Naive B cell (primary cell): ENCODE data around the gene LETM1. TPM values are rescaled to one million over a fixed set of nuclear protein-coding genes. Genes with fewer than 3 reads are reported as not detected.

Experiments used
- ATAC-seq, 2 donors: fragments of 150-1000 bp; cut with Tn5 transposase; 2 replicates each; pipeline ENCODE4 v1.10.0; 2021; ENCODE audit warnings: low read depth in 2 of 2, mild to moderate bottlenecking in 2 of 2, moderate library complexity in 2 of 2
- DNase-seq: peaks from one replicate; pipeline ENCODE4 v3.0.0; 2022
- H3K27ac Mint-ChIP-seq, 6 donors: one replicate each; pipeline ENCODE4 v1.8.0; 2020 to 2022; ENCODE audit warnings: mild to moderate bottlenecking in 6 of 6, mixed read lengths in 6 of 6, moderate library complexity in 5 of 6, inconsistent platforms in 2 of 6
- H3K27me3 Mint-ChIP-seq, 3 donors: one replicate each; pipeline ENCODE4 v1.8.0; 2021 to 2022; ENCODE audit warnings: mixed read lengths in 3 of 3, mild to moderate bottlenecking in 1 of 3
- H3K36me3 Mint-ChIP-seq, 2 donors: one replicate each; pipeline ENCODE4 v1.8.0; 2020 to 2022; ENCODE audit warnings: mixed read lengths in 2 of 2, inconsistent platforms in 1 of 2, mild to moderate bottlenecking in 1 of 2
- H3K4me1 Mint-ChIP-seq, 3 donors: one replicate each; pipeline ENCODE4 v1.8.0; 2020 to 2022; ENCODE audit warnings: mixed read lengths in 3 of 3, inconsistent platforms in 1 of 3, mild to moderate bottlenecking in 1 of 3, moderate library complexity in 1 of 3
- H3K4me3 Mint-ChIP-seq, 8 donors: one replicate each; pipeline ENCODE4 v1.8.0; 2020 to 2022; ENCODE audit warnings: mild to moderate bottlenecking in 8 of 8, mixed read lengths in 8 of 8, moderate library complexity in 8 of 8, inconsistent platforms in 2 of 8
- H3K9me3 Mint-ChIP-seq, 7 donors: one replicate each; pipeline ENCODE4 v1.8.0; 2020 to 2022; ENCODE audit warnings: mixed read lengths in 7 of 7, mild to moderate bottlenecking in 5 of 7, inconsistent platforms in 2 of 7, moderate library complexity in 1 of 7
- polyA plus RNA-seq, 6 donors: library from polyadenylated mRNA; unstranded; fragments of 300-500 nt; fragmentation: Illumina TruSeq; gene quantifications; one replicate each; pipeline ENCODE4 v1.2.3, GENCODE V29; 2021; ENCODE audit warnings: low read depth in 6 of 6

The LETM1 gene
- polyA plus RNA-seq, result 10 to 100 TPM in 4 of 6 donors, 1 to 10 TPM in 2; 2.9 to 15.1 (median 10.8) TPM

GRCh38 chr4:1856071-1856942, at the start of gene LETM1:
LETM1 (minus strand) TSS chr4:1856156; CDS start chr4:1855950, 206 bp downstream.
- ATAC-seq, result peak; percentile 97 to 98
- DNase-seq, result peak; percentile 92
- H3K27ac Mint-ChIP-seq, result peak within 1 kb of the TSS in 4 of 6 donors; percentile 41 to 89 (median 80)
- H3K4me3 Mint-ChIP-seq, result peak within 1 kb of the TSS; percentile 75 to 93 (median 86)
- H3K27me3 Mint-ChIP-seq, result no peaks in the 10 kb centered on the region
- H3K4me1 Mint-ChIP-seq, result peaks cover 30 to 46% (median 40%) of the 10 kb centered on the region in 3 donors
- H3K9me3 Mint-ChIP-seq, result no peaks in the 10 kb centered on the region
- no peaks in the 10 kb centered on the region for H3K36me3 Mint-ChIP-seq

DNA sequence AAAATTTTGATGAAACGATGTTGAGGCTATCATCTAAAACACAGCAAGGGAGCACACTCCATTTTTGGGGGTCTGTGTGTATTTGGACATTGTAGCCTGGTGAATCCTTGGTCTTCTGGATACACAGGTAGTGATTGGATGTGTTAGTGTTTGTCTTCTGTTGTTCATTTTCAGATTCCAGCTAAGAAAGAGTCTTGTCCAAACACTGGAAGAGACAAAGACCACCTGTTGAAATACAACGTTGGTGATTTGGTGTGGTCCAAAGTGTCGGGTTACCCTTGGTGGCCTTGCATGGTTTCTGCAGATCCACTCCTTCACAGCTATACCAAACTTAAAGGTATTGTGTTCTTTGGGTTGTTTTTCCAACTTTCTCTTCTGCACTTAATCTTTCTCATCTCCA, 48.1 kb upstream of the LETM1 start:
- Mint-ChIP-seq H3K36me3 (peaks cover 0 to 11% of the 10 kb centered on the region in 2 donors), H3K27ac (no peak overlapping the region), H3K4me3 (no peak overlapping the region), H3K9me3 (no peaks in the 10 kb centered on the region), H3K27me3 (no peaks in the 10 kb centered on the region), H3K4me1 (peaks cover 4 to 16% (median 4%) of the 10 kb centered on the region in 3 donors)
- ATAC-seq (no peak), DNase-seq (no peak)

- H3K27ac Mint-ChIP-seq, result no peak overlapping the region
- H3K36me3 Mint-ChIP-seq, result peaks cover 0 to 11% of the 10 kb centered on the region in 2 donors
- no peaks in the 10 kb centered on the region for H3K27me3 Mint-ChIP-seq
- peaks cover 5 to 14% (median 8%) of the 10 kb centered on the region in 3 donors for H3K4me1 Mint-ChIP-seq
- no peaks in the 10 kb centered on the region for H3K9me3 Mint-ChIP-seq
- peak overlapping the region in 1 of 8 donors; percentile 32 for H3K4me3 Mint-ChIP-seq
- DNase-seq (no peak), ATAC-seq (no peak)
Observed at GRCh38 chr4:1903035-1903434, 47.1 kb upstream of the LETM1 start.

GRCh38 chr4:1902243-1902642, 46.3 kb upstream of the LETM1 start:
- Mint-ChIP-seq H3K36me3 (peaks cover 0 to 11% of the 10 kb centered on the region in 2 donors), H3K27me3 (no peaks in the 10 kb centered on the region), H3K9me3 (no peaks in the 10 kb centered on the region), H3K4me1 (peaks cover 5 to 13% (median 8%) of the 10 kb centered on the region in 3 donors), H3K4me3 (no peak overlapping the region), H3K27ac (peak overlapping the region in 1 of 6 donors; percentile 18)
- ATAC-seq, result no peak
- no peak for DNase-seq

DNA sequence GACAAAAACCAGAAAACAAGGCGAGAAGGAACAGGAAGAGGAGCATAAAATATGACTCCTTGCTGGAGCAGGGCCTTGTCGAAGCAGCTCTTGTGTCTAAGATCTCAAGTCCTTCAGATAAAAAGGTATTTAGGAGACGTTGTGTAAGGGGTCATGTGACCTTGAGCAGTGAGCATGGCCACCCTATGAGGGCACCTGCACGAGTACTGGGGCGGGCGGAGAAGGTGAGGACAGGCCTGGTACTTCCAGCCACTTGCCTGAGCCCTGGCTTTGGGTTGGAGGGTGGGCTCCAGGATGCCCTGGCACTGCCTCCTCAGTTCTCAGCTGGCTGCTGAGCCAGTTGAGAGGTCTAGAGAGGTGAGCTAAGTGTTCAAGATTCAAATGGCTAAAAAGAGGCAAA, 45.2 kb upstream of the LETM1 start:
- ATAC-seq, result no peak
- Mint-ChIP-seq H3K4me1 (peaks cover 5 to 8% (median 8%) of the 10 kb centered on the region in 3 donors), H3K36me3 (peaks cover 0 to 11% of the 10 kb centered on the region in 2 donors), H3K27me3 (no peaks in the 10 kb centered on the region), H3K27ac (no peak overlapping the region), H3K9me3 (no peaks in the 10 kb centered on the region), H3K4me3 (no peak overlapping the region)
- no peak for DNase-seq

DNA sequence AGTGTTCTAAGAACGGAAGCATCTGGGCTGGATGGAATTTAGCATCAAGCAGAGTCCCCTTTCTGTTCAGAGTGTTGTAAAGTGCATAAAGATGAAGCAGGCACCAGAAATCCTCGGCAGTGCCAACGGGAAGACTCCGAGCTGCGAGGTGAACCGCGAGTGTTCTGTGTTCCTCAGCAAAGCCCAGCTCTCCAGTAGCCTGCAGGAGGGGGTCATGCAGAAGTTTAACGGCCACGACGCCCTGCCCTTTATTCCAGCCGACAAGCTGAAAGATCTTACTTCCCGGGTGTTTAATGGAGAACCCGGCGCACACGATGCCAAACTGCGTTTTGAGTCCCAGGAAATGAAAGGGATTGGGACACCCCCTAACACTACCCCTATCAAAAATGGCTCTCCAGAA, 44.7 kb upstream of the LETM1 start:
- H3K36me3 Mint-ChIP-seq, result peaks cover 0 to 11% of the 10 kb centered on the region in 2 donors
- H3K27ac Mint-ChIP-seq, result no peak overlapping the region
- H3K4me1 Mint-ChIP-seq, result peaks cover 5 to 8% (median 8%) of the 10 kb centered on the region in 3 donors
- no peak for DNase-seq
- H3K4me3 Mint-ChIP-seq, result no peak overlapping the region
- no peaks in the 10 kb centered on the region for H3K27me3 Mint-ChIP-seq
- no peak for ATAC-seq
- no peaks in the 10 kb centered on the region for H3K9me3 Mint-ChIP-seq

DNA sequence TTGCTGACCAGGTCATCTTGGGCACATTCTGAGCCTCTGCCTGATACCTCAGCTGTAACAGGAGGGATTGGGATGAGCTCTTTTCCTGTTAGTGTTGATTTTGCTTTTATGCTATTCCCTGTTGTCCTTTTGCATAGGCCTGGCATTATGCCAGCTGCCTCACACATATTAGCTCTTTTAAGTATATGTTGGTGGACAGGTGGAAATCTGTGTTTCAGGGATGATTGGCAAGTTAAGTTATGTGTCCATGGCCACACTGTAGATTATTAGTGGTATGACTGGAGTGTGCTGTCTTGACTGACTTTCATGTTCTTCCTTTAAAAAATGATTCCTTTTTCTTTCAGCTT, 44.1 kb upstream of the LETM1 start:
- H3K9me3 Mint-ChIP-seq, result no peaks in the 10 kb centered on the region
- no peak for ATAC-seq
- H3K27me3 Mint-ChIP-seq, result no peaks in the 10 kb centered on the region
- H3K4me3 Mint-ChIP-seq, result no peak overlapping the region
- H3K27ac Mint-ChIP-seq, result no peak overlapping the region
- H3K4me1 Mint-ChIP-seq, result peaks cover 5 to 12% (median 9%) of the 10 kb centered on the region in 3 donors
- peaks cover 0 to 11% of the 10 kb centered on the region in 2 donors for H3K36me3 Mint-ChIP-seq
- DNase-seq, result no peak

- H3K4me3 Mint-ChIP-seq, result no peak overlapping the region
Observed at GRCh38 chr4:1899149-1900086, 43.5 kb upstream of the LETM1 start.

DNA sequence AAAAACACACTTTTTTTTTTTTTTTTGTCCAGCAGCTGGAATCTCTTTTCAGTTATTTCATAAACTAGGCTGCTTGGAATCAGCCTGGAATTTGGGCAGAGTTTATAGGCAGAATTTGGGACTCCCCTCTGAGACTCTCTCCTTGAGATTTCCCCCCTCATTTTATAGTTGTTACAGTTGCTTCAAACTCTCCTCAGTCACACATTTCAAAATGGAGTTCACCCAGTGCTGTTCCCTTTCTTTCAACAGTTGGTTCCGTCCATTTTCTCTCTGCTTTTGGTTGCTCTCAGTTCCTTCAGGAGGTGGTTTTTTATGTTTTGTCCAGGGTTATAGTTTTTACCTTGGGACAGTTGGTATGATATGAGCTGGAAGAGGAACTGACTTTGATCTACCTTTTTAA, 42.7 kb upstream of the LETM1 start:
- peaks cover 0 to 6% of the 10 kb centered on the region in 2 donors for H3K36me3 Mint-ChIP-seq
- H3K27me3 Mint-ChIP-seq, result no peaks in the 10 kb centered on the region
- no peak for ATAC-seq
- peaks cover 5 to 13% (median 12%) of the 10 kb centered on the region in 3 donors for H3K4me1 Mint-ChIP-seq
- DNase-seq, result no peak
- no peaks in the 10 kb centered on the region for H3K9me3 Mint-ChIP-seq
- peak overlapping the region in 1 of 6 donors; percentile 18 for H3K27ac Mint-ChIP-seq
- H3K4me3 Mint-ChIP-seq, result no peak overlapping the region

More at GRCh38 chr4:1899149-1900086, 43.5 kb upstream of the LETM1 start:
- ATAC-seq (peak; percentile 95 to 98), DNase-seq (peak; percentile 74)
- H3K27me3 Mint-ChIP-seq, result no peaks in the 10 kb centered on the region
- no peak overlapping the region for H3K27ac Mint-ChIP-seq
- peaks cover 5 to 13% (median 12%) of the 10 kb centered on the region in 3 donors for H3K4me1 Mint-ChIP-seq
- no peaks in the 10 kb centered on the region for H3K9me3 Mint-ChIP-seq
- peaks cover 0 to 8% of the 10 kb centered on the region in 2 donors for H3K36me3 Mint-ChIP-seq

DNA sequence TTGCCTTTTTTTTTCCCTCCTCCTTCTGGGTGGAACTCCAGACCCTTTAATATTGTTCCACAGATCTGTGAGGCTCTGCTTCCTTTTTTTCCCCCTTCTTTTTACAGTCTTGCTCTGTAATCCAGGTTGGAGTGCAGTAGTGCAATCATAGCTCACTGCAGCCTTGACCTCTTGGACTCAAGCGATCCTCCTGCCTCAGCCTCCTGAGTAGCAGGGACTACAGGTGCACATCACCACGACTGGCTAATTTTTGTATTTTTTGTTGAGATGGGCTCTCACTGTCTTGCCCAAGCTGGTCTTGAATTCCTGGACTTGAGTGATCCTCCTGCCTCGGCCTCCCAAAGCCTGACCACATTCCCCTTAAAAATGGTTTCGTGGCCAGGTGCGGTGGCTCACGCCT, 42.1 kb upstream of the LETM1 start:
- DNase-seq (no peak), ATAC-seq (no peak)
- no peak overlapping the region for H3K4me3 Mint-ChIP-seq
- peaks cover 5 to 13% (median 12%) of the 10 kb centered on the region in 3 donors for H3K4me1 Mint-ChIP-seq
- H3K36me3 Mint-ChIP-seq, result peaks cover 0 to 6% of the 10 kb centered on the region in 2 donors
- peak overlapping the region in 1 of 6 donors; percentile 18 for H3K27ac Mint-ChIP-seq
- H3K9me3 Mint-ChIP-seq, result no peaks in the 10 kb centered on the region
- H3K27me3 Mint-ChIP-seq, result no peaks in the 10 kb centered on the region

- Mint-ChIP-seq H3K4me1 (peaks cover 9 to 13% (median 12%) of the 10 kb centered on the region in 3 donors), H3K9me3 (no peaks in the 10 kb centered on the region), H3K27ac (peak overlapping the region in 1 of 6 donors; percentile 57), H3K4me3 (no peak overlapping the region), H3K36me3 (peaks cover 0 to 6% of the 10 kb centered on the region in 2 donors), H3K27me3 (no peaks in the 10 kb centered on the region)
- ATAC-seq (no peak), DNase-seq (no peak)
Observed at GRCh38 chr4:1896658-1896991, 40.7 kb upstream of the LETM1 start.

DNA sequence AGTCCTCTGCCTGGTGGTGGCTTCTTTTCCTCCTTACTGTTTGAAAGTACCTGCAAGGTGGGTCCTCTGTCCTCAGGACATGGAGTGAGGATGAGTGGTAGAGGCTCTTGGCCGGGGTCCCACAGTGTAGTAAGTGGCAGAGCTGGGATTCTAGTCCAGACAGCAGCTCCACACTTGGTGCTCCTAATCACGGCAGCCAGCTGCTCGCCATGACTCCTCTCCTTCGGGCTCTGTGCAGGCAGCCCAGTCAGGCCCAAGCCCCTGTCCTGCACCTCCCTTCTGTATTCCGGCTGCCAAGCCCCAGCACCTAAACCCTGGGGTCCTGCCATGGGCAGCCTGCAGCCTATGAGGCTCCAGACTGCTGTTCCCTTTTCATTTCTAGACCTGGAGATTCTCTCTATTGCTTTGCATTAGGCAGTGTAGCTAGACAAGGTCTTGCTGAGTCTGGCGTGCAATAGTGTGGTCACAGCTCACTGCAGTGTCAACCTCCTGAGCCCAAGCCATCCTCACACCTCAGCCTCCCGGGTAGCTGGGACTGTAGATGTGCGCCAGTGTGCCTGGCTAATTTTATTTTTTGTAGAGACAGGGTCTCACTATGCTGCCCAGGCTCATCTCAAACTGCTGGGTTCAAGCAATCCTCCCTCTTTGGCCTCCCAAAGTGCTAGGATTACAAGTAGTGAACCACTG, 40.2 kb upstream of the LETM1 start:
- no peak for DNase-seq
- no peaks in the 10 kb centered on the region for H3K9me3 Mint-ChIP-seq
- H3K36me3 Mint-ChIP-seq, result peaks cover 0 to 6% of the 10 kb centered on the region in 2 donors
- H3K27ac Mint-ChIP-seq, result peak overlapping the region in 4 of 6 donors; percentile 24 to 89 (median 59)
- H3K4me1 Mint-ChIP-seq, result peaks cover 9 to 13% (median 12%) of the 10 kb centered on the region in 3 donors
- no peaks in the 10 kb centered on the region for H3K27me3 Mint-ChIP-seq
- no peak for ATAC-seq
- no peak overlapping the region for H3K4me3 Mint-ChIP-seq
